ENCODE measurements around the gene TUBGCP6. TPM values are rescaled to one million over a fixed set of nuclear protein-coding genes. Genes with fewer than 3 reads are reported as not detected.

TUBGCP6 gene
- total RNA-seq, 1 experiment from 2014 or later, result 38.6 TPM

DNA sequence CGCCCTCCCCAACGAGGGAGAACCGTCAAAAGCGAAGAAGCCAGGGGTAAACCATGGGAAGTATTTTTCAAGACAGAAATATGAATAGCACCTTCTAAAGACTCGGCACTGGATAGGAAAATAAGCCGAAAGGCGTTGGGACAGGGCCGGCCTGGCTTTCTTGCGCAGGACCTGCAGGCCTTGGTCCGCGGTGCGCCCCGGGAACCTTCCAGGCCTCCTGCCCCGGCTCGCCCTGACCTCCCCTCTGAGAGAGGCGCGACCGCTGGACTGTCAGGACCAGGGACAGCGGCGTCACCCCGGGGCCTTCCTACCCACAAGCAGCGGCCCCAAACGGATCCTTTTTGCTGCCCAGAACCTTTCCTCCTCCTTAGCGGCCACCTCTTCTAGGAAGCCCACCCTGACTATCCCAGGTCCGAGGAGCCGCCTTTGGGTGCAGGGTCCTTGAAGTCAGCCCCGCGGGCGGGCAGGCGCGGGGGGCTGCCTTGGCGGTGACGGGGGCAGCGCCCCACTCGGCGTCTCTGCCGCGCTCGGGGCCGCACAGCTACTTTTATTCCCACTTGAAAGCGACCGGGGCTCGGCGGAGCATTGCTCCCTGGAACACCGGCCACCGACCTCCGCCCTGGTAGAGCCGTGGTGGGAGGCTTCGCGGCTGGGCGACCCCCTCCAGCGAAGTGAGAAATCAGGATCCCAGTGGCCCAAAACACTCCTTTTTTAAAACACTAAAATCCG lies 26.0 kb upstream of the TUBGCP6 start:
- TF ChIP-seq EZH2phosphoT487 (IDR thresholded peaks at IDR 0.05; ENCODE audit: borderline replicate concordance) (no peak), SIN3A (IDR thresholded peaks at IDR 0.05; ENCODE audit: low read depth) (peak; percentile 64; the same call in 1 of the 2 replicates), ELF1 (IDR thresholded peaks at IDR 0.05; ENCODE audit: borderline replicate concordance, low read depth) (no peak)
- TF ChIP-seq, protein P1, sequence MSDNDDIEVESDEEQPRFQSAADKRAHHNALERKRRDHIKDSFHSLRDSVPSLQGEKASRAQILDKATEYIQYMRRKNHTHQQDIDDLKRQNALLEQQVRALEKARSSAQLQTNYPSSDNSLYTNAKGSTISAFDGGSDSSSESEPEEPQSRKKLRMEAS (IDR thresholded peaks at IDR 0.05), result peak; percentile 33; the same call in 1 of the 2 replicates
- TF ChIP-seq, protein P2, sequence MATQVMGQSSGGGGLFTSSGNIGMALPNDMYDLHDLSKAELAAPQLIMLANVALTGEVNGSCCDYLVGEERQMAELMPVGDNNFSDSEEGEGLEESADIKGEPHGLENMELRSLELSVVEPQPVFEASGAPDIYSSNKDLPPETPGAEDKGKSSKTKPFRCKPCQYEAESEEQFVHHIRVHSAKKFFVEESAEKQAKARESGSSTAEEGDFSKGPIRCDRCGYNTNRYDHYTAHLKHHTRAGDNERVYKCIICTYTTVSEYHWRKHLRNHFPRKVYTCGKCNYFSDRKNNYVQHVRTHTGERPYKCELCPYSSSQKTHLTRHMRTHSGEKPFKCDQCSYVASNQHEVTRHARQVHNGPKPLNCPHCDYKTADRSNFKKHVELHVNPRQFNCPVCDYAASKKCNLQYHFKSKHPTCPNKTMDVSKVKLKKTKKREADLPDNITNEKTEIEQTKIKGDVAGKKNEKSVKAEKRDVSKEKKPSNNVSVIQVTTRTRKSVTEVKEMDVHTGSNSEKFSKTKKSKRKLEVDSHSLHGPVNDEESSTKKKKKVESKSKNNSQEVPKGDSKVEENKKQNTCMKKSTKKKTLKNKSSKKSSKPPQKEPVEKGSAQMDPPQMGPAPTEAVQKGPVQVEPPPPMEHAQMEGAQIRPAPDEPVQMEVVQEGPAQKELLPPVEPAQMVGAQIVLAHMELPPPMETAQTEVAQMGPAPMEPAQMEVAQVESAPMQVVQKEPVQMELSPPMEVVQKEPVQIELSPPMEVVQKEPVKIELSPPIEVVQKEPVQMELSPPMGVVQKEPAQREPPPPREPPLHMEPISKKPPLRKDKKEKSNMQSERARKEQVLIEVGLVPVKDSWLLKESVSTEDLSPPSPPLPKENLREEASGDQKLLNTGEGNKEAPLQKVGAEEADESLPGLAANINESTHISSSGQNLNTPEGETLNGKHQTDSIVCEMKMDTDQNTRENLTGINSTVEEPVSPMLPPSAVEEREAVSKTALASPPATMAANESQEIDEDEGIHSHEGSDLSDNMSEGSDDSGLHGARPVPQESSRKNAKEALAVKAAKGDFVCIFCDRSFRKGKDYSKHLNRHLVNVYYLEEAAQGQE (IDR thresholded peaks at IDR 0.05; ENCODE audit: low read depth), result peak; percentile 94
- Histone ChIP-seq H3K4me2 (ENCODE audit: low read length) (peak overlapping the region; percentile 97), H3K79me2 (ENCODE audit: insufficient read depth, low read length) (no peaks in the 10 kb centered on the region; the same call in 1 of the 2 replicates), H3K27me3 (ENCODE audit: insufficient read depth, low read length) (no peaks in the 10 kb centered on the region), H3K9me3 (ENCODE audit: control insufficient read depth in 1 of 2, insufficient read depth in 1 of 2, low read depth in 1 of 2, low read length in 2 of 2) (peaks cover 0 to 1% of the 10 kb centered on the region in 2 experiments; a peak in 1 of 4 replicates), H2AFZ (ENCODE audit: low read depth, low read length, poor library complexity, severe bottlenecking) (no peak overlapping the region), H3K9me2 (ENCODE audit: insufficient read depth) (no peaks in the 10 kb centered on the region), H3K4me1 (ENCODE audit: control insufficient read depth in 1 of 2, insufficient read depth in 2 of 2, low read length in 2 of 2) (peaks cover 27 to 53% of the 10 kb centered on the region in 2 experiments), H3K9ac (ENCODE audit: low read length) (peak overlapping the region; percentile 57), H3K36me3 (ENCODE audit: control insufficient read depth in 1 of 2, insufficient read depth in 2 of 2, low read length in 2 of 2) (peaks cover 0 to 10% of the 10 kb centered on the region in 2 experiments; a peak in 3 of 4 replicates), H4K20me1 (ENCODE audit: insufficient read depth) (no peaks in the 10 kb centered on the region), H3K4me3 (replicated peaks in 1 of 2; ENCODE audit: low read depth in 1 of 2, low read length in 2 of 2) (peak overlapping the region; percentile 55 to 65), H3K27ac (ENCODE audit: low read depth, low read length) (peak overlapping the region; percentile 49)
- DNase-seq (ENCODE audit: low read depth, low spot score) (no peak), ATAC-seq (peak; percentile 36)
- CTCF ChIA-PET, result interaction anchor here (1.6 kb wide), 1 partner anchor 20 kb away, joined by 4 read pairs; the partner anchor contains the start of gene HDAC10
- POLR2A ChIA-PET, result interaction anchor here (0.6 to 2.3 kb wide), 2 partner anchors 8 to 20 kb away, joined by 4 to 7 read pairs; partner anchors contain the start of gene HDAC10
- BruUV-seq (replicated peaks), result no TSS peak
- RAD21 ChIA-PET (ENCODE audit: low non-redundant PET in 1 of 2, low total read pairs in 2 of 2, uncharacterized antibody in 2 of 2, unreplicated experiment in 2 of 2), result no interaction called here
- intact Hi-C loops (cut with micrococcal nuclease), result no loop called here

All from HCT116 (cell line).